NCI-H82 treated with DMSO at 0.1 percent for 48 hours (cell line): Measurements from ENCODE around the gene ACTN4.
"Not testable (repeated sequence)": the region's sequence is repeated elsewhere in the genome, so short reads cannot be mapped to it uniquely, and the experiment has no call there.

Experiments
- DNase-seq: peaks from one replicate; lab custom pipeline; 2025; ENCODE audit not compliant: unreplicated experiment; lab: John Stamatoyannopoulos, UW

ACTN4 gene

GRCh38 chr19:38761884-38762389 lies 114.5 kb downstream of the ACTN4 start:
- not testable (repeated sequence) for DNase-seq

- no peak for DNase-seq
Observed at GRCh38 chr19:38763795-38764220, 116.4 kb downstream of the ACTN4 start.

- DNase-seq: no peak
Observed at GRCh38 chr19:38765214-38765613, 117.8 kb downstream of the ACTN4 start.

- no peak for DNase-seq
Observed at GRCh38 chr19:38766276-38767047, 119.0 kb downstream of the ACTN4 start.

GRCh38 chr19:38769635-38770211 lies 122.3 kb downstream of the ACTN4 start:
- DNase-seq: no peak

- DNase-seq: not testable (repeated sequence)
Observed at GRCh38 chr19:38770228-38770948, 122.9 kb downstream of the ACTN4 start.

- DNase-seq: not testable (repeated sequence)
Observed at GRCh38 chr19:38770949-38771275, 123.5 kb downstream of the ACTN4 start.

- not testable (repeated sequence) for DNase-seq
Observed at GRCh38 chr19:38771569-38771968, 124.1 kb downstream of the ACTN4 start.

- DNase-seq: no peak
Observed at GRCh38 chr19:38773469-38774177, 126.2 kb downstream of the ACTN4 start, which contains the start of gene LGALS7. LGALS7 (minus strand) TSS chr19:38773517; CDS start chr19:38773492, 25 bp downstream.

GRCh38 chr19:38774181-38774950 lies 126.9 kb downstream of the ACTN4 start:
- DNase-seq: no peak

GRCh38 chr19:38778733-38779132 lies 131.3 kb downstream of the ACTN4 start:
- DNase-seq: no peak

GRCh38 chr19:38780443-38780842 lies 133.0 kb downstream of the ACTN4 start:
- DNase-seq: no peak

GRCh38 chr19:38781058-38781457 lies 133.6 kb downstream of the ACTN4 start:
- no peak for DNase-seq
